Stomach (tissue), 9 donors: ENCODE data around the gene C9orf50. TPM values are rescaled to one million over a fixed set of nuclear protein-coding genes. Genes with fewer than 3 reads are reported as not detected.

ENCODE experiments used
- DNase-seq, 2 donors: peaks; one replicate each; pipeline versions ENCODE4 v3.0.0 to v3.0.0-alpha.2; 2013 to 2019
- H3K27ac ChIP-seq, 5 donors: fragments of 200-600 bp in 4 of 5; sonication (generic) in 4 of 5; one replicate each; pipeline ENCODE4 v1.5.1; 2013 to 2019; ENCODE audit warnings: mild to moderate bottlenecking in 1 of 5, moderate library complexity in 1 of 5
- H3K27me3 ChIP-seq, 3 donors: fragments of 200-600 bp; sonication (generic); one replicate each; pipeline ENCODE4 v1.5.1; 2017 to 2019; ENCODE audit warnings: mixed run types in 1 of 3
- H3K36me3 ChIP-seq, 4 donors: fragments of 200-600 bp; sonication (generic); 1 replicate in 3 of 4; 2 replicates in 1 of 4; pipeline ENCODE4 v1.5.1; 2016 to 2019
- H3K4me1 ChIP-seq, 4 donors: fragments of 200-600 bp; sonication (generic); one replicate each; pipeline ENCODE4 v1.5.1; 2016 to 2019
- H3K4me3 ChIP-seq, 4 donors: fragments of 200-600 bp; sonication (generic) in 3 of 4; one replicate each; pipeline ENCODE4 v1.5.1; 2016 to 2019; ENCODE audit warnings: mild to moderate bottlenecking in 1 of 4
- H3K9me3 ChIP-seq, 4 donors: fragments of 200-600 bp; sonication (generic); one replicate each; pipeline ENCODE4 v1.5.1; 2016 to 2019
- CTCF ChIP-seq, 7 experiments: fragments of 450-650 bp in 4 of 7; fragments of 200-600 bp in 3 of 7; sonication (generic) in 3 of 7; IDR thresholded peaks; one replicate each; pipeline ENCODE4 v1.5.1; 2016 to 2019; ENCODE audit warnings: antibody characterized with exemption in 7 of 7, control low read depth in 2 of 7, mild to moderate bottlenecking in 1 of 7
- EP300 ChIP-seq: sonication (generic); formaldehyde crosslinking; IDR thresholded peaks from one replicate; pipeline ENCODE4 v1.6.1; 2017; ENCODE audit warnings: antibody characterized with exemption
- POLR2A ChIP-seq, 4 donors: fragments of 450-650 bp; IDR thresholded peaks; one replicate each; pipeline ENCODE4 v1.6.1; 2016; ENCODE audit warnings: antibody characterized with exemption in 4 of 4, control low read depth in 2 of 4, mild to moderate bottlenecking in 1 of 4, moderate library complexity in 1 of 4
- POLR2AphosphoS5 ChIP-seq, 3 donors: sonication (generic); formaldehyde crosslinking; IDR thresholded peaks; one replicate each; pipeline ENCODE4 v1.6.1; 2016; ENCODE audit warnings: antibody characterized with exemption in 3 of 3
- WGBS, 5 donors: extraction: QIAGEN DNeasy Blood & Tissue Kit in 3 of 5; methylation state at CpG; one replicate each; pipeline versions ENCODE4 v1.1.5 to v1.1.7; 2013 to 2018; 5-methylcytosine and 5-hydroxymethylcytosine counted together
- intact Hi-C: fragments of 100-400 bp; cut with DNase I; formaldehyde crosslinking; loops from one replicate; pipeline ENCODE4 v1.15.1; 2023; ENCODE audit warnings: low total_unique reads
- polyA plus RNA-seq, 3 donors: library from polyadenylated mRNA; stranded (reverse); fragments of 200-250 nt; gene quantifications; one replicate each; pipeline ENCODE4 v1.2.3, GENCODE V29; 2013
- total RNA-seq, 5 donors: library from RNA; depleted of rRNA; stranded (reverse); fragments of >200 nt; gene quantifications; one replicate each; pipeline versions ENCODE4 v1.1.0 to v1.2.3, GENCODE V29; 2014 to 2016
- donor health status: healthy with polysubstance abuse.
- donor health status: Bipolar disorder and iron deficiency.
- donor health status: healthy.

Gene C9orf50
- total and polyA plus RNA-seq, 8 donors = 0.13 TPM; not detected in 7

GRCh38 chr9:129633207-129633606 is 12.3 kb upstream of the C9orf50 start:
- no peaks in the 10 kb centered on the region for H3K9me3 ChIP-seq
- no peak for DNase-seq
- intact Hi-C loops = no loop called here
- 67 to 89% (median 78%) methylated on average over 4 of the region's 4 CpGs for WGBS, 5 donors
- peaks cover 53 to 65% (median 62%) of the 10 kb centered on the region in 4 donors for H3K36me3 ChIP-seq
- no peak overlapping the region for H3K4me3 ChIP-seq
- H3K4me1 ChIP-seq = peaks cover 26 to 77% (median 60%) of the 10 kb centered on the region in 4 donors
- TF ChIP-seq CTCF (IDR thresholded peaks at IDR 0.05) = no peak
- no peak for TF ChIP-seq POLR2AphosphoS5 (IDR thresholded peaks at IDR 0.05)
- no peak for TF ChIP-seq EP300
- no peak for TF ChIP-seq POLR2A (IDR thresholded peaks at IDR 0.05)
- no peaks in the 10 kb centered on the region for H3K27me3 ChIP-seq
- H3K27ac ChIP-seq = peak overlapping the region in 1 of 5 donors; percentile 33

GRCh38 chr9:129632460-129632859 is 11.6 kb upstream of the C9orf50 start:
- WGBS, 5 donors = 81 to 84% (median 83%) methylated on average over 13 of the region's 13 CpGs
- H3K36me3 ChIP-seq = peaks cover 46 to 57% (median 55%) of the 10 kb centered on the region in 4 donors

GRCh38 chr9:129631674-129632129 is 10.8 kb upstream of the C9orf50 start:
- H3K4me3 ChIP-seq = no peak overlapping the region
- intact Hi-C loops = no loop called here
- DNase-seq = peak in 1 of 2 donors; percentile 50
- peaks cover 38 to 50% (median 47%) of the 10 kb centered on the region in 4 donors for H3K36me3 ChIP-seq
- H3K27me3 ChIP-seq = no peaks in the 10 kb centered on the region
- peaks cover 41 to 78% (median 66%) of the 10 kb centered on the region in 4 donors for H3K4me1 ChIP-seq
- 52 to 71% (median 57%) methylated on average over 19 of the region's 19 CpGs for WGBS, 5 donors
- H3K27ac ChIP-seq = peak overlapping the region in 3 of 5 donors; percentile 22 to 39 (median 23)
- no peak for TF ChIP-seq EP300
- TF ChIP-seq POLR2A (IDR thresholded peaks at IDR 0.05) = no peak
- no peak for TF ChIP-seq CTCF (IDR thresholded peaks at IDR 0.05)
- no peaks in the 10 kb centered on the region for H3K9me3 ChIP-seq

More at GRCh38 chr9:129632460-129632859, 11.6 kb upstream of the C9orf50 start:
- Histone ChIP-seq H3K4me1 (peaks cover 33 to 78% (median 66%) of the 10 kb centered on the region in 4 donors), H3K27ac (peak overlapping the region in 1 of 5 donors; percentile 23), H3K4me3 (no peak overlapping the region), H3K9me3 (no peaks in the 10 kb centered on the region), H3K27me3 (no peaks in the 10 kb centered on the region)
- intact Hi-C loops = no loop called here
- TF ChIP-seq CTCF (IDR thresholded peaks at IDR 0.05) = no peak
- DNase-seq = no peak

- TF ChIP-seq POLR2A (IDR thresholded peaks at IDR 0.05) (no peak), POLR2AphosphoS5 (IDR thresholded peaks at IDR 0.05) (no peak), CTCF (IDR thresholded peaks at IDR 0.05) (no peak), EP300 (no peak)
- Histone ChIP-seq H3K27ac (peak overlapping the region in 4 of 5 donors; percentile 8 to 39 (median 22)), H3K9me3 (no peaks in the 10 kb centered on the region), H3K4me1 (peaks cover 43 to 76% (median 66%) of the 10 kb centered on the region in 4 donors), H3K4me3 (no peak overlapping the region), H3K36me3 (peaks cover 33 to 44% (median 41%) of the 10 kb centered on the region in 4 donors), H3K27me3 (no peaks in the 10 kb centered on the region)
- 58 to 71% (median 62%) methylated on average over 21 of the region's 21 CpGs for WGBS, 5 donors
- intact Hi-C loops = no loop called here
- DNase-seq = no peak
These were observed 10.2 kb upstream of the C9orf50 start for GRCh38 chr9:129630967-129631673.
